Stimulated activated CD4-positive, alpha-beta T cell treated with anti-CD3 and anti-CD28 coated beads, TNF-alpha, amount 100 ng/mL, for 4 hours (primary cell): ENCODE data around the gene SIGLEC5.
"Not testable (repeated sequence)": the region's sequence is repeated elsewhere in the genome, so short reads cannot be mapped to it uniquely, and the experiment has no call there.

Experiments used
- DNase-seq, 3 experiments: peaks; one replicate each; pipeline ENCODE4 v3.0.0-alpha.2; 2020; ENCODE audit warnings: low read depth in 3 of 3

Gene SIGLEC5, protein sequence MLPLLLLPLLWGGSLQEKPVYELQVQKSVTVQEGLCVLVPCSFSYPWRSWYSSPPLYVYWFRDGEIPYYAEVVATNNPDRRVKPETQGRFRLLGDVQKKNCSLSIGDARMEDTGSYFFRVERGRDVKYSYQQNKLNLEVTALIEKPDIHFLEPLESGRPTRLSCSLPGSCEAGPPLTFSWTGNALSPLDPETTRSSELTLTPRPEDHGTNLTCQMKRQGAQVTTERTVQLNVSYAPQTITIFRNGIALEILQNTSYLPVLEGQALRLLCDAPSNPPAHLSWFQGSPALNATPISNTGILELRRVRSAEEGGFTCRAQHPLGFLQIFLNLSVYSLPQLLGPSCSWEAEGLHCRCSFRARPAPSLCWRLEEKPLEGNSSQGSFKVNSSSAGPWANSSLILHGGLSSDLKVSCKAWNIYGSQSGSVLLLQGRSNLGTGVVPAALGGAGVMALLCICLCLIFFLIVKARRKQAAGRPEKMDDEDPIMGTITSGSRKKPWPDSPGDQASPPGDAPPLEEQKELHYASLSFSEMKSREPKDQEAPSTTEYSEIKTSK

DNA sequence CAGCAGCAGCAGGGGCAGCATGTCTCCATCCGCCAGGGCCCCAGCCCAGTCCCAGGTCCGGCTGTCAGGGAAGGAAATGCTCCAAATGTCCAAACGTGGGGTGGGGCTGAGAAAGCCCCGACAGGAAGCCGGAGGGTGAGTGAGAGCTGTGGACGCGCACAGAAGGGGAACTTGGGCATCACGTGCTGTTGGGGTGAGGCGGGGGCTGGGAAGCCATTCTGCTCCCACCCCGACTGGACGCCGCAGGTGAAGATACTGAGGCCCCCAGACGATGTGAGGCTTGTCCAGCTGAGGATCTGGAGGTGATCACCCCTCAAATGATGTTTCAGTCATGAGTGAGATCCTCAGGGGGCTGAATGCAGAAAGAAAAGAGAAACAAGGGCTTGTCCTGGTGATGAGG lies at the start of gene SIGLEC5:
SIGLEC5 (minus strand) TSS at position 87 of the 400 bp plus-strand sequence; CDS start at position 21, 66 bp downstream.
- not testable (repeated sequence) for DNase-seq

DNA sequence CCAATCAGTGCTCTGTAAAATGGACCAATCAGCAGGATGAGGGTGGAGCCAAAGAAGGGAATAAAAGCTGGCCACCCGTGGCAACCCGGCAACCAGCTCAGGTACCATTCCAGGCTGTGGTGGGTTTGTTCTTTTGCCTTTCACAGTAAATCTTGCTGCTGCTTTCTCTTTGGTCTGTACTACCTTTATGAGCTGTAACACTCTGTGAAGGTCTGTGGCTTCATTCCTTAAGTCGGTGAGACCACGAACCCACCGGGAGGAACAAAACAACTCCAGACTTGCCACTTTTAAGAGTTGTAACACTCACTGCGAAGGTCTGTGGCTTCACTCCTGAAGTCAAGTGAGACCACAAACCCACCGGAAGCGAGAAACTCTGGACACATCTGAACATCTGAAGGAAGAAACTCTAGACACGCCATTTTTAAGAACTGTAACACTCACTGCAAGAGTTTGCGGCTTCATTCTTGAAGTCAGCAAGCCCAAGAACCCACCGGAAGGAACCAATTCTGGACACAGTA lies 46.4 kb upstream of the SIGLEC5 start:
- DNase-seq = no peak

DNA sequence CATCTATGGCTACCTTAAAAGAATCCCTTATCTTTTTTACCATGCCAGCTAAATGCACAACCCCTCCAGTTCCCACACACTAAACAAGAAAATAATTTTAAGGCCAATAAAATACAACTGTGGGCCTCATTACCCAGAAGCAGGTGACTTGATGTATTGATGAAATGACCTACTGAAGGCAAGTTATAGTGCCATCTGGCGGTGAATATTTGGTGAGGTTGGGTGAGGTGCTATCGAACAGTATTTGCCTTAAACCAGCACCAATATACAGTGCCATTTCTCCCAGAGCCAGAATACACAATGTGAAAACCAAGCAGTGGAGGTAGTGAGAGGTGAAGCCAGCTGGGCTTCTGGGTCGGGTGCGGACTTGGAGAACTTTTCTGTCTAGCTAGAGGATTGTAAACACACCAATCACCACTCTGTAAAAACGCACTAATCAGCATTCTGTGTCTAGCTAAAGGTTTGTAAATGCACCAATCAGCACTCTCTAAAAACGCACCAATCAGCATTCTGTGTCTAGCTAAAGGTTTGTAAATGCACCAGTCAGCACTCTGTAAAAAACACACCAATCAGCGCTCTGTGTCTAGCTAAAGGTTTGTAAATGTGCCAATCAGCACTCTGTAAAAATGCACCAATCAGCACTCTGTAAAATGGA lies 45.8 kb upstream of the SIGLEC5 start:
- DNase-seq = not testable (repeated sequence)

DNA sequence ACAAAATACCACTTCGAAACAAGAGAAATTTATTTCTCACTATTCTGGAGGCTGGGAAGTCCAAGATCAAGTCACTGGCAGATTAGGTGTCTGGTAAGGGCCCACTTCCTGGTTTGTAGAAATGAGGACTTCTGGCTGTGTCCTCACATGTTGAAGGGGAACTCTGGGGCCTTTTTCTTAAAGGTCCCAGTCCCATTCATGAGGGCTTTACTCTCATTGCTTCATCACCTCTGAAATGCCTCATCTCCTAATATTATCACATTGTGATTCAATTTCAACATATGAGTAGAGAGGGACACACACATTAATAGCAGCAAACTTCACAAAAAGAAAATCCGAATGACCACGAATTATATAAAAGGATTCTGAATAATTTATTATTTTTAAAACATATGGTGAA lies 38.0 kb upstream of the SIGLEC5 start:
- no peak for DNase-seq

DNA sequence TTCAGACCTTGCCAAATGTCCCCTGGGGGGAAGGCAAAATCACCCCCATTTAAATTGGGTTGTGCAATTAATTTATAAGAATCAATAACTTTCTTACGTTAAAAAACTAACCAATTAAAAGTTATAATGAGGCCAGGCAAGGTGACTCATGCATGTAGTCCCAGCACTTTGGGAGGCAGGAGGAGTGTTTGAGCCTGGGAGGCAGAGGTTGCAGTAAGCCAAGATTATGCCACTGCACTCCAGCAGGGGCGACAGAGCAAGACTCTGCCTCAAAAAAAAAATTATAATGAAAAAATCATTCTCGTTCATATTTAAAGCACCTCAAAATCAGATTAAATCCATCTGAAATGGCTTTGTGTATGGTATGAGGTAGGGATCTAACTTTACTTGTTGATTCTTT lies 34.8 kb upstream of the SIGLEC5 start:
- DNase-seq = no peak

DNA sequence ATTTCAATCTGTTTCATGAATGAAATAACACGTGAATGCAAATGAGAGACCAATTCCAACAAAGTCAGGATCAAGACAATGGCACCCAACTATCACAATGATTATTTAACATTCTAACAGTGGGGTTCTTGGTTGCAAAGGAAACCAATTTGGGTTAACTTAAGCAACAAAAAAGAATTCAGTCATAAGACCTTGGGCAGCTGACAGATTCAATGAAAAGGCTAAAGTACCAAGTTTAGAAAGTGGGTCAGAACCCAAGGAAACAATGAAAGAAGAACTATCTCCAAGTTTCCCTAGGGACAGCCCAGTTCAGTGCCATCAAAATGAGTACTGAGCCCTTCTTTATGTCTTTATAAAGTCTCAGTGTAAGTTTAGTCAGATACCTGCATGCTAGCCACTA lies 33.9 kb upstream of the SIGLEC5 start:
- DNase-seq = no peak

DNA sequence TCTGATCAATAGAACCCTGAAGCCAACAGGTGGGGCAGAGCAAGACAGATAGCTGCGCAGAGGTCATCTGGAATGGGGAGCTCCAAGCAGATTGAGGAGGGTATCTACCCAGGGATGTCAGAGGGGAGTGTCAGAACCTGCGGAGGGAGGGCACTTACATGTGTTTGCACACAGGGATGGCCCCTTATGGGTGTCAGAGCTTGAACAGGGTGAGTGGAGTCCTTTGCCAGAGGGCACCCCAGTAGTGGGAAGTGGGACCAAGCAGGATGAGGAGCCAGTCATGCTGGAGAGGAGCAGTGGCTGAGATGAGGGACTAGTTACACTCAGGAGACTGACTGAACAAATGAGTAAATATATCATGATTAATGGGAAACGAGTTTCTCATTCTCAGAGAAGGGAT lies 33.4 kb upstream of the SIGLEC5 start:
- no peak for DNase-seq

DNA sequence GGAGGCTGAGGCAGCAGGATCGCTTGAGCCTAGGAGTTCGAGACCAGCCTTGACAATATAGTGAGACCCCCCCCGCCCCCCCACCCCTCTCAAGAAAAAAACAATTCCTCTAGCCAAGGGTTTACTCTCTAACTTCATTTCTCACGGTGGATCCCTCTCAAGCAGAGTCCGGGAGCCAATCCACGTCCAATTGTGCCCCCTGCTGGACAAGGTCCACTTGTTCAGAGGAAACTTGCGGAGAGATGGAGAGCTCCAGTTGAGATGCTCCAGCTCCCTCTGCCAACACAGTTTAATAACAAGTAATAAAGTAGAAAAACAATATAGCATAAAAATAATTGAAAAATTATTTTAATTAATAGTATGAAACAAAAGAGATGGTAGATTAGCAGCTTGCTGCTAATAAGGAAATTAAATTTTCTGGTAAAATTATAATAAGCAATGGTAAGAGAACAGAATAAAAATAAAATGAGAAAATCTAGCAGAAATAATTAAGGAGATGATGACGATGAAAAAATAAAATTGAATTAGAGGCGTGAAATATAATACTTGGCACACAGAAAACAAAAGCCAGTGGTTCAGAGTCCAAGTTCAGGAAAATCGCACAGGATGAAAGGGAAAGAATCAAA lies 30.9 kb upstream of the SIGLEC5 start:
- peak in 1 of 3 experiments; percentile 29 for DNase-seq

DNA sequence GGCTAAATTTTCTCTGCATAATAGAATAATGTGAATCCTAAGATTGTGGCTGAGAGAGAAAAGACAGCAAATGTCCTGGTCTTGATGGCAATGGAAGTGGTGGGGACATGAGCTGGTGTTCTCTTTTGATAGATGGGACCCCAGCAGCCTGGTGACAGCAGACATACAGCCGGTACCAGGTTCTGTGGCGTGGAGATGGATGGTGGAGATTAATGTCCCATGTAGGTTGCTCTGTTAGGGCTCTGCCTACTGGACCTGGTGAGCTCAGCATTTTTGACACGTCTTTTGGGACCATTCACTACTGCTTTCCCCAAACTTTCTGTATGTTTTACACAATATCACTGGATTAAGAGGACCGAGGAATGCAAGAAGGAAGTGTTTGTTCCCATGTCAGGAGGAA lies 24.6 kb upstream of the SIGLEC5 start:
- DNase-seq = no peak

DNA sequence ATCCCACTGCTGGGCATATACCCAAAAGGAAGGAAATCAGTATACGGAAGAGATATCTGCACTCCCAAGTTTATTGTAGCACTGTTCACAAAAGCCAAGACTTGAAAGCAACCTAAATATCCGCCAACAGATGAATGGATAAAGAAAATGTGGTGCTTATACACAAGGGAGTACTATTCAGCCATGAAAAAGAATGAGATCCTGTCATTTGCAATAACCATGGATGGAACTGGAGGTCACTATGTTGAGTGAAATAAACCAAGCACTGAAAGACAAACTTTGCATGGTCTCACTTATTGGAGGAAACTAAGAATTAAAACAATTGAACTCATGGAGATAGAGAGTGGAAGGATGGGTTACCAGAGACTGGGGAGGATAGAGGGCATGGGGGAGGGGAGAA lies 23.0 kb upstream of the SIGLEC5 start:
- no peak for DNase-seq

DNA sequence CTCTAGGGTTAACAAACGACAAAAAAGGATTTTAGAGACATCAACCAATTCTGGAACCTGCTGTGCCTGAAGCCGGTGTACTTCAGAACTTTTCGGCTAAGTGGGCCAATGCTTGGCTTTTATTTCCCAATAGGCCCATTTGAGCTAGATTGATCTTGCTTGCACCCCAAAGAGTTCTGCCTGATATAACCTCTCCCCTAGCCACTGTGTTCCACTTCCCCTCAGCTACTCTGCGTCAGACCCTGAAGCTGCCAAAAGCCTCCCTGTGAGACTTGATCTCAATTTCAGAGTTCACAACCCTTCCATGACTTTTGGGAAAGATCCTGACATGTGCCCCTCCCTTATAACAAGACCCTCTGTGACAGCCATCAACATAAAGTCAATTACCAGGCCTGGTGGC lies 22.1 kb upstream of the SIGLEC5 start:
- DNase-seq = no peak

DNA sequence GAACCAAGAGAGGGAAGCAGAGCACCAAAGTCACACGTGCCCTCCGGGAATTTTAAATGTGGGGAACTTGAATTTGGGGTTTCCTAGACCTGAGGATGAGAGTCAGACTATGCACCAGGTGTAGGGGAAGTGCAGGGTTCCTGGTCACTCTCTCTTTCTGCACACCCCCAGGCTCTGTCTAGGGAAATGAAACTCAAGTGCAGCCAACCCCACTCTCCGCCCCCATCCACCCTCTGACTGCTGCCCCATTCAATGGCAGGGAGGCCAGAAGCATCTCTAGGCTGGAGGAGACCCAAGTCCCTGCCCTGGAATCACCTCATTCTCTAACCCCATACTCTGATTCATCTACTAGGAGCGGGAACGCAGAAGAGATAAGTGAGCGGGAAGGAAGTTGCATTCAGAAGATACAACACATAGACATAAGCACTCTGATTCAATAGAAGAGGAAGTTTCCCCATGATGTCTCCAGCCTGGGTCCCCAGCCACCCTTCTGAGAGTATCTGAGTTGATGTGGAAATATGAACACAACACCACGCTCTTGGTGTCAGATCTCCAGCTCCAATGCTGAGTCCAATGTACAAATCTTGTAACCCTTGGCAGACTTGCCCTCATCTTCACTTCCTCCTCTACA lies 21.1 kb upstream of the SIGLEC5 start:
- DNase-seq = no peak

DNA sequence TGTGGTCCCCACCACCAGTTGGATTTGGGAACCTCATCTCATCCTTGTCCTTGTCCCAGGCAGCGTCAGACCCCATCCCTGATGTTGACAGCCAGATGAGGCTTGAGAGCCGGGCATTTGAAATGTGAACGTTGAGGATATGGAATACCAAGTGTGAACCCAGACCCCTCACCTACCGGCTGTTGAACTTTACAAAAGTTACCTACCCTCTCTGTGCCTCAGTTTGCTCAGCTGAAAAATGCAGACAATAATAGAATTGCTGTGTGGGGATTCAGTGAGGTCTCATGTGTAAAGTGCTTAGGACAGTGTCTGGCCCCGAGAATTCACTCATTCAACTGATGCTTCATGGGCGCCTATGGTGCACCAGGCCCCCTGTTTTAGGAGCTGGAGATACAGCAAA lies 17.1 kb upstream of the SIGLEC5 start:
- no peak for DNase-seq

DNA sequence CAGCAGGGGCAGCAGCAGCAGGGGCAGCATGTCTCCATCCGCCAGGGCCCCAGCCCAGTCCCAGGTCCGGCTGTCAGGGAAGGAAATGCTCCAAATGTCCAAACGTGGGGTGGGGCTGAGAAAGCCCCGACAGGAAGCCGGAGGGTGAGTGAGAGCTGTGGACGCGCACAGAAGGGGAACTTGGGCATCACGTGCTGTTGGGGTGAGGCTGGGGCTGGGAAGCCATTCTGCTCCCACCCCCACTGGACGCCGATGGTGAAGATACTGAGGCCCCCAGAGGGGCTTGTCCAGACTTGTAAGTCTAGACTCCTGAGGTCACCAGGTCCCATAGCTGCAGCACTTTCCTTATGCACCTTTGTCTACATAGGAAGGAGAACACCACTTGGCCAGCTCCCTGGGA lies 16.5 kb upstream of the SIGLEC5 start, which contains the start of gene SIGLEC14:
SIGLEC14 (minus strand) TSS at position 96 of the 400 bp plus-strand sequence; CDS start at position 30, 66 bp downstream.
- not testable (repeated sequence) for DNase-seq

DNA sequence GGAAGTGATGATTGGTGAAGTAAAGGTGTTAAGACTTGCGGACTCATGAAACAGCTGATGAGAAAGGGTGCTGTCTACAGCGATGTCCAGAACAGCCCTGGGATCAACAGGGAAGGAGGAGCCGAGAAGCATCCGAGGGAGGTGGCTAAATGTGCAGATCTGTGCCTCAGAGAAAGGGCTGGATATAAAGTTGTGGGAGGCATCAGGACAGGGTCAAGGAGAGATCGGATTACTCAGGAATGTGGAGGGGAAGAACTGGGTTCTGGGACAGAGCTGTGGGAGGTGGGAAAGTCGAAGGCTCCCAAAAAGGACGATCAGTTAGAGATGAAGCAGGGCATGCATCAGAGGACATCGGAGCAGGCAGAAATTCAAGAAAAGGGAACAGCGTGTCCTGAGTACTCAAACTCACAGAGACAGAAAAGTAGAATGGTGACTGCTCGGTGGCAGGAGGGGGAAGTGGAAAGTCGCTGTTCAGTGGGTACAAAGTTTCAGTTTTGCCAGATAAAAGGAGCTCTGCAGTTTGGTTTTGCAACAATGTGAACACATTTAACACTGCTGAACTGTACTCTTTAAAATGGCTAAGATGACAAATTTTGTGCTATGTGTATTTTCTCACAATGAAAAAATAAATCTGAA lies 14.6 kb upstream of the SIGLEC5 start:
- no peak for DNase-seq

DNA sequence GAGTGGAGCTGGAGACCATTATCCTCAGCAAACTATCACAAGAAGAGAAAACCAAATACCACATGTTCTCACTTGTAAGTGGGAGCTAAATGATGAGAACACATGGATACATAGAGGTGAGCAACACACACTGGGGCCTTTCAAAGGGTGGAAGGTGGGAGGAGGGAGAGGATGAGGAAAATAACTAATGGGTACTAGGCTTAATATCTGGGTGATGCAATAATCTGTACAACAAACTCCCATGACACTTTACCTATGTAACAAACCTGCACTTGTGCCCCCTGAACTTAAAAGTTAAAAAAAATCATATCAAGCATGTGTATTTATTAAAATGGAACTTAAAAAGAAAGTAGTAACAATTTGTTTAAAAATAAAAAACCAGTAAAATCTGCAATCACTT lies 11.4 kb upstream of the SIGLEC5 start:
- no peak for DNase-seq

DNA sequence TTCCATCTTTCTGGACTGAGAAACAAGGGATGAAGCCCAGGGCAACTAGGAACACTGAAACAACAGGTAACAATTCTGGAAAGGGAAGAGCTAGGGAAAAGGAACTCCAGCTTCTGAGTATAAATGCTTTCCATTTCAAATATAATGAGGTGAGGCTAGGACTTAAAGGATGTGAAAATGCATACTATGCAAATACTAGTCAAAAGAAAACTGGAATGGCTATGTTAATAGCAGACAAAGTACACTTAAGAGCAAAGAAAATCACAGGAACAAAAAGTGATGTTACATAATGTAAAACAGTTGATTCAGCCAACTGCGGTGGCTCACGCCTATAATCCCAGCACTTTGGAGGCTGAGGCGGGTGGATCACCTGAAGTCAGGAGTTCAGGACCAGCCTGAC lies 10.2 kb upstream of the SIGLEC5 start:
- no peak for DNase-seq

DNA sequence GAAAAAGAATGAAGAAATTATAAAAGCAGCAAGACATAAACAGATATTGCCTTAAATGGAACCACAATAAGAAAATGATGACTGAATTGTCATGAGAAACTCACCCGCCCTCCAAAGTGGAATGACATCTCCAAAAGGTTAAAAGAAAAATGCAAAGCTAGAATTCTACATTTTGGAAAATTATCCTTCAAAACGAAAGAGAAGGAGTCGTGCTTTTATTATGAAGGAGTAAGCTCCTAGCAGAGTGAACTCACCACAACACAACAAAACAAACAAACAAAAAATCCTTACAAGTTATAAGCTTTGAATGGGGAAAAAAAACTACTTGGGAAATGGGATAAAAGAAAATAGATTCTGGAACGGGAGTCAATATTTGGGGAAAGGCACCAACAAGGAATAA lies 9.7 kb upstream of the SIGLEC5 start:
- DNase-seq = no peak

DNA sequence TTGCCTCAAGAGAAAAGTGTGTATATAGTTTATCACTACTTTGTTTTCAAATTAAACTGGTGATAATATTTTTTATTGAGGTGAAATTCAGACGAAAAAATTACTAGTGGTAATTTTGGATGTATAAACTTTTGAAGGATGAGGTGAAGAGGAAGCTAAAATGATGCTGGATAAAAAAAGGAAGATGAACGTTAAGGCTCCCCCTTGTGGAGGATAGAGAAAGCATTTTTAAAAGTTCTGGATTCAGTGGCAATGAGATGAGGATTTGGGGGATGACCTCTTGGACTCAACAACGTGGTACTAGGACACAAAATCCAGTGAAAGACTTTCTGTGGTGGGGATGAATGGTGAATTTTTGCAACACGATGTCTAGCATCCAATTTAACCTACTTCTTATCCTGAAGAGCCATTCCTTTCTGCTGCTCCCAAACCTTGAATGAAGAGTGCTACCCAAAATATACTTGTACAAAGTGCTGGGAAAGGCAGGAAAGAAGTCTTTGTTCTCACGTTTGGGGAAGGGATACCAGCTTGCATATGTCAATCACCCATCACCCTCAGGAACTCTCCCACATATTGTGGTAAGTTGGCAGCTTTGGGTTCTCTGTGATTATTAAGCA lies 7.3 kb upstream of the SIGLEC5 start:
- no peak for DNase-seq

DNA sequence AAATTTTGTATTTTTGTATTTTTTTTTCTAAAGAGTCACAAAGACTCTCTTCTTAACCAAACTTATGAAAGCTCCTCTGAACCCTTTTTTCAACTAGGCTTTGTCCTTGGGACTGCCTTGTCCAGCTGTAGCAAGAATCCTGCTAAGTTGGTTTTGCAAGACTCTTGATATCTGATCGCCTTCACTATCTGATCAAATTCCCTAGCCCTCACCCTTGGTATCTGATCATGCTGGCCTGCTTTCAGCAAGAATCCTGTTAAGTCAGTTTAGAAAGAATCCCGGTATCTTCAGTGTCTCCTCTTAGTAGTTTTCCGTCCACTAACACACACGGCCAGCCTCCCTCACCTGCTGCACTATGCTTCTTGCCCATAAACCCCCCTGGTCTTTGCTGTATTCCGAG lies 1.9 kb upstream of the SIGLEC5 start:
- DNase-seq = no peak
